T-helper 1 cell (primary cell): Measurements from ENCODE around the gene NPC1.
"Not testable (repeated sequence)": the region's sequence is repeated elsewhere in the genome, so short reads cannot be mapped to it uniquely, and the experiment has no call there.

Source experiments
- DNase-seq, 5 donors: peaks; one replicate each; pipeline ENCODE4 v3.0.0-alpha.2; 2012 to 2020

Gene NPC1

GRCh38 chr18:23515911-23516546 lies 70.3 kb downstream of the NPC1 start:
- peak; percentile 49 to 76 (median 66) for DNase-seq

- no peak for DNase-seq
Observed at GRCh38 chr18:23512641-23513040, 73.7 kb downstream of the NPC1 start.

- DNase-seq, result not testable (repeated sequence)
Observed at GRCh38 chr18:23512216-23512615, 74.1 kb downstream of the NPC1 start.

DNA sequence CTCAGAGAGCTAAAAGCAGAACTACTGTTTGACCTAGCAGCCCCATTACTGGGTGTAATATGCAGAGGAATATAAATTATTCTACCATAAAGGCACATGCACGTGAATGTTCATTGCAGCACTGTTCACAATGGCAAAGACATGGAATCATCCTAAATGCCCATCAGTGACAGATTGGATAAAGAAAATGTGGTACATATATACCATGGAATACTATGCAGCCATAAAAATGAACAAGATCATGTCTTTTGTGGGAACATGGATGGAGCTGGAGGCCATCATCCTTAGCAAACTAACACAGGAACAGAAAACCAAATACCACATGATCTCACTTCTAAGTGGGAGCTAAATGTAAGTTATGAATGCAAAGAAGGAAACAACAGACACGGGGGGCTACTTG lies 75.4 kb downstream of the NPC1 start:
- DNase-seq, result not testable (repeated sequence)

- DNase-seq, result no peak
Observed at GRCh38 chr18:23506393-23506792, 79.9 kb downstream of the NPC1 start.

DNA sequence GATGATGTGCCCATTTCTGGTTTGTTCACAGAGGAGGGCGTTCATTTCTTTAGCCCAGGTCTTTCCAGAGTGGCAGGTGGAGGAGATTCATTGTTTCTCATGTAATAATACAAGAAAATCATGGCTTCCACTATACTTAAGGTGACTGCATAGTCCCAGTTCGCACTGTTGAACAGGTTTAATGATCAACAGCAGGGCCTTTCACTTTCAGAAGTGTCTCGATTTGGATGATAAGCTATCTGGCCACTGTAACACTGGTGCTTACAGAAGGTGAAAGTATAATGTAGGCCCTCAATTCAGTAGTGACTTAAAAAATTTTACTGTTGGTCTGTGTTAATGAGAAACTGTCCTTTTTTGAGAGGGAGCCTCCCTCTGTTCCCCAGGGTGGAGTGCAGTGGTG lies 81.6 kb downstream of the NPC1 start:
- peak in 1 of 5 donors; percentile 53 for DNase-seq

GRCh38 chr18:23503963-23504344 lies 82.4 kb downstream of the NPC1 start:
- DNase-seq, result peak in 1 of 5 donors; percentile 10

DNA sequence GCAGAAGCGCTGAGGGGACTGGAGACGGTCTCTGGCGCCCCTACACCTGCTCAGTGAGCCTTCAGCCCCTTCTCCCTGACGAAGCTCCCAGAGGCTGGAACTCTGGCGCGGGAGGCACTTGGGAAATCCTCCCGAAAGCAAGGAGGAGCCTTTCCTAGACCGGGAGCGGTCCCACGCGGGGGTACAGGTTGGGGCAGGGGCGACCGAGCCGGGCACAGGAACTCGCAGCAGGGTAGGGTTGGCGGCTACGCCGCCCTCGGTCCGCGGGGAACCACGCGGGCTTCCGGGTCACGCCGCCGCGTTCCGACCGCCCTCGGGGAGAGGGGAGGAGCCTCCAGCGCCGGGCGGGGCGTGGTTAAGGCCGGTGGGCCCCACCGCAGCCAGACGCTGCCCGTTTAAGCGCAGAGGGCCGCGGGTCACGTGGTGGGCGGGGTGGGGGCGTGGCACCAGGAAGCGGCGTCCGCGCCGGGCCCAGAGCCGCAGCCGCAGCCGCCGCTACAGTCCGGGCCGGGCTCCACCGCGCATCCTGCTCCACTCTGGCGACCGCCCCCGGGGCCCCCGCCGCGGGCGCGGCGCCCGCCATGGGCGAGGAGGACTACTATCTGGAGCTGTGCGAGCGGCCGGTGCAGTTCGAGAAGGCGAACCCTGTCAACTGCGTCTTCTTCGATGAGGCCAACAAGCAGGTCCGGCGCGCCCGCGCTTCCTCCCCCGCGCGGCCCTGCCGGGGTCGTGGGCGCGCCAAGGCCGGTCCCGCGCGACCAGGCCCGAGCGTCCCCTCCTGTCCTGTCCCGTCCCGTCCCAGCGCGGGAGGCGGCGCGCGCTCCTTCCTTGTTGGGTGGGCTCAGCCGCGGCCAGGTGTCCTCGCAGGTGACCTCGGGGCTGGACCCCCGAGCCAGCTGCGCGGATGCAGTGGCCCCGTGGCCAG lies 83.0 kb downstream of the NPC1 start, which contains the start of gene RMC1:
RMC1 (plus strand) TSS at position 474 of the 925 bp plus-strand sequence; CDS start at position 582, 108 bp downstream.
- DNase-seq, result peak; percentile 93 to 97 (median 94)

- no peak for DNase-seq
Observed at GRCh38 chr18:23502516-23503037, 83.7 kb downstream of the NPC1 start.

DNA sequence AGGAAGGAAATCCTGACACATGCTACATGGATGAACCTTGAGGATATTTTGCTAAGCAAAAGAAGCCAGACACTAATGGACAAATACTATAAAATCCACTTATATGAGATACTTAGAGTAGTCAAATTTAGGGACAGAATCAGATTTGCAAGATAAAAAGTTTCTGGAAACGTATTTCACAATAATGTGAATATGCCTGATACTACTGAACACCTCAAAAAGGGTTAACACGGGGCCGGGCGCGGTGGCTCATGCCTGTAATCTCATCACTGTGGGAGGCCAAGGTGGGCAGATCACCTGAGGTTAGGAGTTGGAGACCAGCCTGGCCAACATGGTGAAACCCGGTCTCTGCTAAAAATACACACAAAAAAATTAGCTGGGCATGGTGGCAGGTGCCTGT lies 84.7 kb downstream of the NPC1 start:
- no peak for DNase-seq

- no peak for DNase-seq
Observed at GRCh38 chr18:23499291-23499781, 87.0 kb downstream of the NPC1 start.

GRCh38 chr18:23498877-23499276 lies 87.4 kb downstream of the NPC1 start:
- peak; percentile 35 to 79 (median 59) for DNase-seq

DNA sequence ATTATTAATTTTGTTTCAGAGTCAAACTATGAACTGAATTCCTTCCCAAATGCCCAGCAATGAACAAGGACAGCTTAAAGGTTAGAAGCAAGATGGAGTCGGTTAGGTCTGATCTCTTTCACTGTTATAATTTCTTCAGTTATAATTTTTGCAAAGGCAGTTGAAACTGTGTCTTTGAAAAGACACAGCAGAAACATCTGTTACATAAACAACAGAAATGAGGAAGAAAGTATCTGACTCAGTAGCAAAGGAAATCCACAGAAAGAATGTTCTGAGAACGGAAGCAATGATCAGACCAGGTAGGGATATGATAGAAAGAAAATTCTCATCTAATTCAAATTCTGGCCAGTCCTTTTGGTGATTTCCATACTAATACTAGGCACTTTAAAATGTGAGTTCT lies 88.2 kb downstream of the NPC1 start:
- no peak for DNase-seq

- no peak for DNase-seq
Observed at GRCh38 chr18:23495723-23496440, 90.4 kb downstream of the NPC1 start.

GRCh38 chr18:23494992-23495391 lies 91.3 kb downstream of the NPC1 start:
- no peak for DNase-seq

DNA sequence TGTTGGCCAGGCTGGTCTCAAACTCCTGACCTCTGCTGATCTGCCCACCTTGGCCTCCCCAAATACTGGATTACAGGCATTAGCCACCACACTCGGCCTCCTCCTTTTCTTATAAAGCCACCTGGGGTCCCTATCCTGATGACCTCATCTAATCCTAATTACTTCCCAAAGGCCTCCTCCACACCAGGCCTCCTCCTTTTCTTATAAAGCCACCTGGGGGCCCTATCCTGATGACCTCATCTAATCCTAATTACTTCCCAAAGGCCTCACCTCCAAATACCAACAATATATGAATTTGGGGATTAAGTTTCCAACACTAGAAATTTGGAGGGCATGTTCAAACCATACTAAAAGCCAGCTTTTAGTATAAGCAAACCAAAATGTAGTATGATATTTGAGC lies 92.7 kb downstream of the NPC1 start:
- DNase-seq, result no peak

DNA sequence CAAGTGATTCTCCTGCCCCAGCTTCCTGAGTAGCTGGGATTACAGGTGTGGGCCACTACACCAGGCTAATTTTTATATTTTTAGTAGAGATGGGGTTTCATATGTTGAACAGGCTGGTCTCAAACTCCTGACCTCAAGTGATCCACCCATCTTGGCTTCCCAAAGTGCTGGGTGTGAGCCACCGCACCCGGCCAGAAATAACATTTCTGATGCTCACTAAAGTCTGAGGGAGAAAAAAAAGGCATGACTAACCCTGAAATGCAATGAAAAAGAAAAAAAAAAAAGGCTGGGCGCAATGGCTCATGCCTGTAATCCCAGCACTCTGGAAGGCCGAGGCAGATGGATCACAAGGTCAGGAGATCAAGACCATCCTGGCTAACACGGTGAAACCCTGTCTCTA lies 96.7 kb downstream of the NPC1 start:
- not testable (repeated sequence) for DNase-seq

DNA sequence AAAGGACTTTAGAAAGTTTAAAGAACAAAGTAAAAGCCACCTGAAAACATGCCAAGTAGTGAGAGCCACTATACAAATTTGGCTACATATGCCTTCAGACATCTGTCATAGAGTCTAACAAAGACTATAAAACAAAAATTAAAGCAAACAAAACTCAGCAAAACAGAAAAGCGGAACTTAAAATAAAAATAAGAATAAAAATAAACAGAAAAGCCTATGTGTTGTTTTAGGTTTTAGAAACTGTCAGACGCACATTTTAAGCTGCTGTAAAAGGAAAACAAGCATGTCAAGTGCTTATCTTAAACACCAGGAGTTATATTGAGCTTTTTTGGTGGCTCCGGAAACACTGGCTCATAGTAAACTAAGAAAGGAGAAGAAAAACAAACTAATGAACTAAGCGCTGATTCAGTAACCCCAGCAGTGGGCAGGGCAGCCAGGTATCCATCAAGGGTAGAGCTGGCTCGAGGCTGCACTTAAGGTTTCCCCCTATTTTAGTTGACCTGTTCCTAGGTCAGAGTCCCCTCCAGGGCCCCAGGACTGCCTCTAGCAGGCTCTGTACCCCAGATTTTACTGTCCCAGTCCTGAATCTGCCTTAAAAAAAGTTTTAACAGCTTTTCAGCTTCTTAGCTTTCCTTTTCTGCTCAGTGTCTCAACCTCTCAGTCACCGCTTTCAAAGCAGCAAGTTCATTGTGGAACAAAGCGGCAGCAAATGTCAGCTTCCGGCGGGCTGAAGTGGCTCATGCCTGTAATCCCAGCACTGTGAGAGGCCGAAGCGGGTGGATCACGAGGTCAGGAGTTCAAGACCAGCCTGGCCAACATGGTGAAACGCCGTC lies 98.4 kb downstream of the NPC1 start:
- DNase-seq, result peak in 3 of 5 donors; percentile 17 to 59 (median 23)

- no peak for DNase-seq
Observed at GRCh38 chr18:23485386-23485785, 100.9 kb downstream of the NPC1 start.

- DNase-seq, result no peak
Observed at GRCh38 chr18:23484561-23485182, 101.6 kb downstream of the NPC1 start.
